Neural progenitor cell (in vitro differentiated cells): ENCODE data around the gene SFMBT2. TPM values are rescaled to one million over a fixed set of nuclear protein-coding genes. Genes with fewer than 3 reads are reported as not detected.

Experiments used
- DNase-seq: peaks from one replicate; pipeline ENCODE4 v3.0.0-alpha.2; 2016; ENCODE audit warnings: low spot score
- H2AFZ ChIP-seq: fragments of 200-600 bp; sonication (generic); replicated peaks from 2 replicates; pipeline ENCODE4 v1.6.1; 2016; ENCODE audit warnings: antibody characterized with exemption
- H3F3A ChIP-seq: fragments of 200-600 bp; sonication (generic); 2 replicates; pipeline ENCODE4 v1.6.1; 2016; ENCODE audit warnings: antibody characterized with exemption, low read depth
- H3K27ac ChIP-seq: fragments of 200-600 bp; sonication (generic); 2 replicates; pipeline ENCODE4 v1.5.1; 2016; ENCODE audit warnings: mild to moderate bottlenecking
- H3K27me3 ChIP-seq: fragments of 200-600 bp; sonication (generic); 2 replicates; pipeline ENCODE4 v1.6.1; 2016; ENCODE audit warnings: mild to moderate bottlenecking, moderate library complexity
- H3K36me3 ChIP-seq: fragments of 200-600 bp; sonication (generic); 2 replicates; pipeline ENCODE4 v1.5.1; 2016
- H3K4me1 ChIP-seq: fragments of 200-600 bp; sonication (generic); 2 replicates; pipeline ENCODE4 v1.6.1; 2016; ENCODE audit warnings: mixed run types
- H3K4me2 ChIP-seq: fragments of 200-600 bp; sonication (generic); 2 replicates; pipeline ENCODE4 v1.6.1; 2016
- H3K4me3 ChIP-seq: fragments of 200-600 bp; sonication (generic); 2 replicates; pipeline ENCODE4 v1.5.1; 2016
- H3K79me2 ChIP-seq: fragments of 200-600 bp; sonication (generic); 2 replicates; pipeline ENCODE4 v1.6.1; 2016; ENCODE audit warnings: low read depth
- H3K9ac ChIP-seq: fragments of 200-600 bp; sonication (generic); 2 replicates; pipeline ENCODE4 v1.6.1; 2016
- H3K9me3 ChIP-seq: fragments of 200-600 bp; sonication (generic); 2 replicates; pipeline ENCODE4 v1.5.1; 2016; ENCODE audit warnings: low read depth
- H4K20me1 ChIP-seq: fragments of 200-600 bp; sonication (generic); 2 replicates; pipeline ENCODE4 v1.6.1; 2016; ENCODE audit warnings: low read depth
- H3K27ac Mint-ChIP-seq: 3 replicates; pipeline ENCODE4 v1.8.0; 2021; ENCODE audit warnings: mixed read lengths
- H3K27me3 Mint-ChIP-seq: 2 replicates; pipeline ENCODE4 v1.8.0; 2022; ENCODE audit warnings: low read depth, mild to moderate bottlenecking, inconsistent platforms, moderate library complexity, mixed read lengths; ENCODE audit not compliant: insufficient read depth
- H3K36me3 Mint-ChIP-seq: 3 replicates; pipeline ENCODE4 v1.8.0; 2021; ENCODE audit warnings: mixed read lengths
- H3K4me1 Mint-ChIP-seq: 3 replicates; pipeline ENCODE4 v1.8.0; 2021; ENCODE audit warnings: mixed read lengths
- H3K4me3 Mint-ChIP-seq: 3 replicates; pipeline ENCODE4 v1.8.0; 2021; ENCODE audit warnings: mild to moderate bottlenecking, moderate library complexity, mixed read lengths
- H3K9me3 Mint-ChIP-seq: 3 replicates; pipeline ENCODE4 v1.8.0; 2020; ENCODE audit warnings: mixed read lengths
- EZH2 ChIP-seq: fragments of 200-600 bp; sonication (generic); IDR thresholded peaks from 2 replicates; pipeline ENCODE4 v1.6.1; 2017; ENCODE audit warnings: antibody characterized with exemption, mild to moderate bottlenecking, moderate library complexity
- EZH2phosphoT487 ChIP-seq: fragments of 200-600 bp; sonication (generic); IDR thresholded peaks from 2 replicates; pipeline ENCODE4 v1.6.1; 2017; ENCODE audit warnings: antibody characterized with exemption
- total RNA-seq: library from RNA; depleted of rRNA; stranded (reverse); fragments of >200 nt; gene quantifications from 2 replicates; pipeline ENCODE4 v1.2.3, GENCODE V29; 2015; ENCODE audit warnings: low replicate concordance
- TF ChIP-seq, protein P1 (sequence below): fragments of 200-600 bp; sonication (generic); IDR thresholded peaks from 2 replicates; pipeline ENCODE4 v1.5.1; 2017; ENCODE audit warnings: antibody characterized with exemption, mild to moderate bottlenecking

The SFMBT2 gene
- total RNA-seq, 1 donor from 2014 or later = 1.8 TPM

DNA sequence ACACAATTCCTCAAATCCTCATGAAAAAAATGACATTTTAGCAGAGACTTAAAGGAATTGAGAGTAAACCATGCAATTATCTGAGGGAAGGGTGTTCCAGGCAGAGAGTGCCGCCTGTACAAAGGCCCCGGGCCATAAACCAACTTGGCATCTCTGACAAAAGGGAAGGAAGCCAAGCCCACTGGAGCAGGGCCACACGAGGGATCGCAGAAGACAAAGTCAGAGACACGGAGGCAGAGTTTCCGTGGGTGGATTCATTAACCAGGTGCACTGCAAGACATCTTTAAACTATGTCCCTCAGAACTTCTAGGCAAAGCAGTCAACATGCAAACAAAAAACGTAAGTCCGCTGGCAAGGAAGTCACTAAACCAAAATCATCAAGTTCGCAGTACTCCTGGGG, 92.0 kb downstream of the SFMBT2 start:
- Mint-ChIP-seq H3K27me3 (no peaks in the 10 kb centered on the region), H3K4me1 (no peaks in the 10 kb centered on the region), H3K4me3 (no peak overlapping the region), H3K27ac (no peak overlapping the region), H3K36me3 (no peaks in the 10 kb centered on the region), H3K9me3 (peaks cover 4% of the 10 kb centered on the region)
- Histone ChIP-seq H3K36me3 (no peaks in the 10 kb centered on the region), H3K27me3 (no peaks in the 10 kb centered on the region), H3K4me3 (no peak overlapping the region), H3K4me1 (no peaks in the 10 kb centered on the region), H3K9me3 (no peaks in the 10 kb centered on the region), H3K9ac (no peak overlapping the region), H4K20me1 (no peaks in the 10 kb centered on the region), H3K27ac (no peak overlapping the region), H3K79me2 (no peaks in the 10 kb centered on the region), H2AFZ (no peak overlapping the region), H3F3A (no peaks in the 10 kb centered on the region), H3K4me2 (no peak overlapping the region)
- no peak for DNase-seq
- TF ChIP-seq, protein P1, sequence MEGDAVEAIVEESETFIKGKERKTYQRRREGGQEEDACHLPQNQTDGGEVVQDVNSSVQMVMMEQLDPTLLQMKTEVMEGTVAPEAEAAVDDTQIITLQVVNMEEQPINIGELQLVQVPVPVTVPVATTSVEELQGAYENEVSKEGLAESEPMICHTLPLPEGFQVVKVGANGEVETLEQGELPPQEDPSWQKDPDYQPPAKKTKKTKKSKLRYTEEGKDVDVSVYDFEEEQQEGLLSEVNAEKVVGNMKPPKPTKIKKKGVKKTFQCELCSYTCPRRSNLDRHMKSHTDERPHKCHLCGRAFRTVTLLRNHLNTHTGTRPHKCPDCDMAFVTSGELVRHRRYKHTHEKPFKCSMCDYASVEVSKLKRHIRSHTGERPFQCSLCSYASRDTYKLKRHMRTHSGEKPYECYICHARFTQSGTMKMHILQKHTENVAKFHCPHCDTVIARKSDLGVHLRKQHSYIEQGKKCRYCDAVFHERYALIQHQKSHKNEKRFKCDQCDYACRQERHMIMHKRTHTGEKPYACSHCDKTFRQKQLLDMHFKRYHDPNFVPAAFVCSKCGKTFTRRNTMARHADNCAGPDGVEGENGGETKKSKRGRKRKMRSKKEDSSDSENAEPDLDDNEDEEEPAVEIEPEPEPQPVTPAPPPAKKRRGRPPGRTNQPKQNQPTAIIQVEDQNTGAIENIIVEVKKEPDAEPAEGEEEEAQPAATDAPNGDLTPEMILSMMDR = no peak
- TF ChIP-seq EZH2phosphoT487 (no peak), EZH2 (no peak)

DNA sequence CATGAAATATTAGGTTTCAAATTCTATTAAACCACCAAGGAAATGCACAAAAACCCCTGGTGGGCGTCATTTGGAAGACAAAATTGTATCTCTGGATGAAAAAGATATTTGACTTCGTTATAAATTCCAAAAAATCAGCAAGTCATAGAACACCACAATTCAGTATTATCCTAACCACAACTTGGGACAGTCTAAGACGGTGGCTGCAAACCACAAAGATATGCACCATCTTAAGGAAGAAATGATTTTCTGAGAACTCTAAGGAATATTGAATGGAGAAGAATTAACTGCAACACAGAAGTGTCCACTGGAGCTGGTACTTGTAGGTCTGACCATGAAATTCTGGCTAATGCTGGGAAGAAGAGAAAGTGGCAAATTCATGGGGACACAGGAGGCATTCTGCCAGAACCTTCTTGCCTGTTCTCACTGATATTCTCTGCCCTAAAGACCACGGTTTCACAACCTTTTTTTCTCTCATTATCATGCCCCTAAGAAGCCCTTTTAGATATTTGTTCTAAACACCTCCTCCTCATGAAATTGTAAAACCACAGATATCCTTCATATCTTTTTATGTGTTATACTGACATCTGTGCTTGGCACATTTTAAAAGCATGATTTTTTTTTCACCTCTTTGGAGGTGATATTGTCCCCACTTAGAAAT, 92.9 kb downstream of the SFMBT2 start:
- H2AFZ ChIP-seq = no peak overlapping the region
- no peaks in the 10 kb centered on the region for H3K36me3 ChIP-seq
- no peak for TF ChIP-seq EZH2phosphoT487
- no peak for TF ChIP-seq EZH2
- TF ChIP-seq, protein P1 = no peak
- no peak for DNase-seq
- no peak overlapping the region for H3K27ac ChIP-seq
- H3K27ac Mint-ChIP-seq = no peak overlapping the region
- no peak overlapping the region for H3K9ac ChIP-seq
- no peaks in the 10 kb centered on the region for H3K4me1 ChIP-seq
- no peak overlapping the region for H3K4me2 ChIP-seq
- no peaks in the 10 kb centered on the region for H3F3A ChIP-seq
- H3K27me3 ChIP-seq = no peaks in the 10 kb centered on the region
- no peaks in the 10 kb centered on the region for H3K4me1 Mint-ChIP-seq
- H4K20me1 ChIP-seq = no peaks in the 10 kb centered on the region
- H3K4me3 Mint-ChIP-seq = no peak overlapping the region
- no peak overlapping the region for H3K4me3 ChIP-seq
- H3K36me3 Mint-ChIP-seq = no peaks in the 10 kb centered on the region
- no peaks in the 10 kb centered on the region for H3K9me3 ChIP-seq
- no peaks in the 10 kb centered on the region for H3K79me2 ChIP-seq
- no peaks in the 10 kb centered on the region for H3K27me3 Mint-ChIP-seq
- H3K9me3 Mint-ChIP-seq = peaks cover 4% of the 10 kb centered on the region

DNA sequence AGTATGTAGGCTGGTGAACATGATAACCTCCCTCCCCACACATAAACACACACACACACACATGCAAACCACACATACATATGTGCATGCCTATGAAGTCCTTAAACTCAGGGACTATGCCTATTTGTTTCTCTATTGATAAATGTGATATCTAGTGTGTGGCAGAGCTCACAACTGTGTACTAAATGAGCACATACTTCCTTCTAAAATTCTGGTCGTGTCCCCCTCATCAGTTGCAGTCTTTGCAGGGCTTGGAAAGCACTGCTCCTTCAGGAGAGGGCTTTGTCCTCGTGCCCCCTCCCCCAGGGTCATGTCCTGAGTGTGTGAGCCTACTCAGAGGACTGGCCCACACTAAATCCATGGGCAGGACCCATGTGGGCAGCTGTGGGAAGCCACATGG, 94.0 kb downstream of the SFMBT2 start:
- no peaks in the 10 kb centered on the region for H3F3A ChIP-seq
- H3K4me1 ChIP-seq = no peaks in the 10 kb centered on the region
- no peaks in the 10 kb centered on the region for H4K20me1 ChIP-seq
- H2AFZ ChIP-seq = no peak overlapping the region
- no peak overlapping the region for H3K9ac ChIP-seq
- H3K27me3 Mint-ChIP-seq = no peaks in the 10 kb centered on the region
- H3K36me3 ChIP-seq = no peaks in the 10 kb centered on the region
- H3K27ac ChIP-seq = no peak overlapping the region
- no peak for TF ChIP-seq EZH2phosphoT487
- TF ChIP-seq, protein P1 = no peak
- TF ChIP-seq EZH2 = no peak
- no peaks in the 10 kb centered on the region for H3K79me2 ChIP-seq
- H3K27me3 ChIP-seq = no peaks in the 10 kb centered on the region
- no peak overlapping the region for H3K4me3 Mint-ChIP-seq
- H3K27ac Mint-ChIP-seq = no peak overlapping the region
- H3K4me1 Mint-ChIP-seq = no peaks in the 10 kb centered on the region
- no peaks in the 10 kb centered on the region for H3K9me3 Mint-ChIP-seq
- H3K4me2 ChIP-seq = no peak overlapping the region
- no peaks in the 10 kb centered on the region for H3K9me3 ChIP-seq
- H3K36me3 Mint-ChIP-seq = no peaks in the 10 kb centered on the region
- no peak for DNase-seq
- no peak overlapping the region for H3K4me3 ChIP-seq
